Colonic mucosa (tissue), 4 donors: ENCODE results near the gene ADGRB2. TPM values are rescaled to one million over a fixed set of nuclear protein-coding genes. Genes with fewer than 3 reads are reported as not detected.
"Not testable (repeated sequence)": the region's sequence is repeated elsewhere in the genome, so short reads cannot be mapped to it uniquely, and the experiment has no call there.

ENCODE experiments used
- DNase-seq: peaks from one replicate; pipeline ENCODE4 v3.0.0-alpha.2; 2020
- H3K27ac ChIP-seq: fragments of 200-600 bp; one replicate; pipeline ENCODE4 v1.8.0; 2021
- H3K27me3 ChIP-seq: fragments of 200-600 bp; one replicate; pipeline ENCODE4 v1.8.0; 2021
- H3K36me3 ChIP-seq: fragments of 200-600 bp; one replicate; pipeline ENCODE4 v1.8.0; 2021
- H3K4me1 ChIP-seq: fragments of 200-600 bp; one replicate; pipeline ENCODE4 v1.8.0; 2021; ENCODE audit warnings: mild to moderate bottlenecking
- H3K4me3 ChIP-seq: fragments of 200-600 bp; one replicate; pipeline ENCODE4 v1.8.0; 2021
- H3K9ac ChIP-seq, 2 donors: one replicate each; pipeline ENCODE4 v1.7.0; 2013; ENCODE audit warnings: control low read depth in 2 of 2, low read depth in 2 of 2, low read length in 2 of 2
- H3K9me3 ChIP-seq: fragments of 200-600 bp; one replicate; pipeline ENCODE4 v1.8.0; 2021
- CTCF ChIP-seq: fragments of 200-600 bp; IDR thresholded peaks from one replicate; pipeline ENCODE4 v1.8.0; 2022; ENCODE audit warnings: antibody characterized with exemption, mild to moderate bottlenecking
- intact Hi-C: fragments of 100-400 bp; cut with DNase I; formaldehyde crosslinking; loops from one replicate; pipeline ENCODE4 v1.14.1; 2022
- total RNA-seq, 2 donors: library from RNA; stranded (reverse); fragmentation: NEBNext Ultra II Directional in 1 of 2; extraction: Animal tissue kit (Norgen Biotek cat#: 25700) in 1 of 2; gene quantifications; one replicate each; pipeline ENCODE4 v1.2.1, GENCODE V29; 2021
- donor health status: healthy.
- donor health status: DM: no; HTN: no; CAD: no.
- donor health status: DM: no; HTN: no; CAD: no.

ADGRB2 gene
- total RNA-seq, 2 donors from 2014 or later, result 0.59 to 1.6 TPM

DNA sequence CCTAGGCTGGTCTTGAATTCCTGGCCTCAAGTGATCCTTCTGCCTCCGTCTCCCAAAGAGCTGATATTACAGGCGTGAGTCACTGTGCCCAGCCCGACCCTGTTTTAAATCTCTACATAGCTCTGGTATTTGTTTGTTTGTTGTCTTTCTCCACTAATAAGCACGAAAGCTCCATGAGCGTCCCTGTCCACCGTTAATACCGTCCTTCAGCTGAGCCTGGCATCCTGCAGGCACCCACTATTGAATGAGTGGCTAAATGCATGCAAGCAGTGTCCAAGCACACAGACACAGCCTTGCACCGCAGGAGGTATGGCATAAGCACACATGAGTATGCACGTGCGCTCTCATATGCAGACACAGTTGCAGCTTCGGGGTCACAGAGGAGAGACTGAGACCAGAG lies 55.8 kb downstream of the ADGRB2 start:
- peaks cover 14% of the 10 kb centered on the region for H3K4me1 ChIP-seq
- H3K27me3 ChIP-seq, result no peaks in the 10 kb centered on the region
- H3K36me3 ChIP-seq, result no peaks in the 10 kb centered on the region
- TF ChIP-seq CTCF, result no peak
- DNase-seq, result no peak
- intact Hi-C loops, result loop anchor here (5.0 kb wide), 1 partner anchor 46 kb away; no protein-coding TSS in a partner anchor
- no peak overlapping the region for H3K9ac ChIP-seq
- no peak overlapping the region for H3K4me3 ChIP-seq
- no peaks in the 10 kb centered on the region for H3K9me3 ChIP-seq
- H3K27ac ChIP-seq, result no peak overlapping the region

DNA sequence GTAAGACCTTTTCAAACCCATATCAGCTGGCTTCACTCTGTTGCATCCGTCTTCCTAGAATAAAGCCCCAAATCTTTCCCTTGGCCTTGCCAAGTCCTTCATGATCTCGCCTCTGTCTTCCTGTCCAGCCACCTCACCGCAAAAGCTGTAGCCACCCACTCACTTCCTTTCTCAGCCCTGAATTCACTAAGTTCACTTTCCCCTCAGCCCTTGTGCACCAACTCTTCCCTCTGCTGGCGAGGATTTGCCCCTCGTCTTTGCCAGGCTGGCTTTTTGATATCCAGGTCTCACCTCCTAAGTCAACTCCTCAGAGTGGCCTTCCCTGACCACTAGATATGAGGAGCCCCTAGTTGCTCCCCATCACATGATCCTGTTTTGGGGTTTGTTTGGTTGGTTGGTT lies 56.4 kb downstream of the ADGRB2 start:
- Histone ChIP-seq H3K27ac (no peak overlapping the region), H3K27me3 (no peaks in the 10 kb centered on the region), H3K4me1 (peaks cover 14% of the 10 kb centered on the region), H3K9ac (no peak overlapping the region), H3K4me3 (no peak overlapping the region), H3K36me3 (no peaks in the 10 kb centered on the region), H3K9me3 (no peaks in the 10 kb centered on the region)
- no peak for TF ChIP-seq CTCF
- no peak for DNase-seq
- intact Hi-C loops, result loop anchor here (5.0 kb wide), 1 partner anchor 45 kb away; no protein-coding TSS in a partner anchor

DNA sequence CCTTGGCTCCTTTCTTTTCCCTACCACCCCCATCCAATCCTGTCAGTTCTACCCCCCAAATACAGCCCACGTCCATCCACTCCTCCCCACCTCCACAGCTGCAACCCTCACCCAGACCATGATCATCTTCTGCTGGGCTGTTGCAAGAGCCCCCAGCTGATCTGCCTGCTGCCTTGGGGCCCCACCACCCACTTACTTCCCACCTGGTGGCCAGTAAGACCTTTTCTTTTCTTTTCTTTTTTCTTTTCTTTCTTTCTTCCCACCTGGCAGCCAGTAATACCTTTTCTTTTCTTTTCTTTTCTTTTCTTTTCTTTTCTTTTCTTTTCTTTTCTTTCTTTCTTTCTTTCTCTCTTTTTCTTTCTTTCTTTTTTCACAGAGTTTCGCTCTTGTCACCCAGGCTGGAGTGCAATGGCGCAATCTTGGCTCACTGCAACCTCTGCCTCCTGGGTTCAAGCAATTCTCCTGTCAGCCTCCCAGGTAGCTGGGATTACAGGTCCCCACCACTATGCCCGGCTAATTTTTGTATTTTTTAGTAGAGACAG lies 57.0 kb downstream of the ADGRB2 start:
- not testable (repeated sequence) for H3K9ac ChIP-seq, DNase-seq, H3K36me3 ChIP-seq, H3K27ac ChIP-seq, H3K9me3 ChIP-seq, H3K4me3 ChIP-seq, H3K27me3 ChIP-seq
- peaks cover 14% of the 10 kb centered on the region for H3K4me1 ChIP-seq
- intact Hi-C loops, result loop anchor here (5.0 kb wide), 1 partner anchor 45 kb away; no protein-coding TSS in a partner anchor

- no peak for DNase-seq
- Histone ChIP-seq H3K9ac (no peak overlapping the region), H3K36me3 (no peaks in the 10 kb centered on the region), H3K27ac (no peak overlapping the region), H3K4me3 (no peak overlapping the region), H3K27me3 (no peaks in the 10 kb centered on the region), H3K9me3 (no peaks in the 10 kb centered on the region), H3K4me1 (peaks cover 14% of the 10 kb centered on the region)
- no peak for TF ChIP-seq CTCF
- intact Hi-C loops, result loop anchor here (5.0 kb wide), 1 partner anchor 44 kb away; no protein-coding TSS in a partner anchor
These were observed 57.6 kb downstream of the ADGRB2 start for GRCh38 chr1:31706384-31707058.

DNA sequence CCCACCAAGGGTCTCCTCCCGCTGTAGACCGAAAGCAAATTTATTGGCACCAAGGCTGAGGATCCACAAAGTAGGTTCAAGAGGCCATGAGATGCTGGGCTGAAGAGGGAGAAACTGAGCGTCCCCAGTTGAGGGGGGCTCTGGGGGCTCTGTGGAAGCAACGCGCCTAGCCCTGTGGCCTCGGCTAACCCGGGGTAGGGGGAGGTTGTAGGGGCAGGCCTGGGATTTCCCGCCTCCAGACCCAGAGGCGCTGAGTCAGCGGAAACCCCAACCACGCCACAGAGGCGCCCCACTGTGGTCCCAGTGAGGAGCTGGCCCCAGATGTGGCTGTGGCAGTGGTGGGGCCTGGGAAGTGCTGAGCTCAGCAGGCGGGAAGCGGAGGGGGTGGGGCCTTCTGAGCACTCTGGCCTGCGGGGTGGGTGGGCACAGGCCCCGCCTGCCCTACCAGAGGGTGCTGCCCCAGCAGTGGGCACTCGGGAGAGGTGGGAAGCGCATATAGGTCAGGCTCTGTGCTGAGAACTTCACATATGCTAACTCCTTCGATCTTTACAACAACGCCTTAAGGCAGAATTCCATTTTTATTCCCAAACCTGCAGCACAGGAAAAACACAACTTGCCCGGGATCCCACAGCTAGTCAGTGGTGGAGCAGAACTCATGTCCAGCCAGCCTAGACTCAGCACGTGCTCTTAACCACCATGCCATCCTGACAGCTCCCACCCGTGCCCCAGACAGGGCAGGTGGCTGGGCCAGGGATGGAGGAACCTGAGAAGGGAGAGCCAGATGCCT lies 58.9 kb downstream of the ADGRB2 start:
- Histone ChIP-seq H3K4me3 (no peak overlapping the region), H3K4me1 (peaks cover 14% of the 10 kb centered on the region), H3K36me3 (no peaks in the 10 kb centered on the region), H3K27ac (peak overlapping the region; percentile 67), H3K9ac (peak overlapping the region; percentile 21 to 46), H3K27me3 (no peaks in the 10 kb centered on the region), H3K9me3 (no peaks in the 10 kb centered on the region)
- intact Hi-C loops, result loop anchor here (5.0 kb wide), 1 partner anchor 43 kb away; no protein-coding TSS in a partner anchor
- peak; percentile 62 for DNase-seq
- no peak for TF ChIP-seq CTCF
